ENCODE results near the gene CDKN2AIPNL.

Gene CDKN2AIPNL

GRCh38 chr5:134411546-134412266, at the start of gene CDKN2AIPNL:
Gene CDKN2AIPNL (minus strand): TSS chr5:134411881. CDS start chr5:134411854, 27 bp downstream.
- DNase-seq (ENCODE audit: low read depth), result peak; percentile 90

GRCh38 chr5:134460551-134460950, 48.9 kb upstream of the CDKN2AIPNL start:
- no peak for DNase-seq (ENCODE audit: low read depth)

GRCh38 chr5:134459491-134459890, 47.8 kb upstream of the CDKN2AIPNL start:
- DNase-seq (ENCODE audit: low read depth), result no peak

GRCh38 chr5:134459010-134459403, 47.3 kb upstream of the CDKN2AIPNL start:
- DNase-seq (ENCODE audit: low read depth), result no peak

DNA sequence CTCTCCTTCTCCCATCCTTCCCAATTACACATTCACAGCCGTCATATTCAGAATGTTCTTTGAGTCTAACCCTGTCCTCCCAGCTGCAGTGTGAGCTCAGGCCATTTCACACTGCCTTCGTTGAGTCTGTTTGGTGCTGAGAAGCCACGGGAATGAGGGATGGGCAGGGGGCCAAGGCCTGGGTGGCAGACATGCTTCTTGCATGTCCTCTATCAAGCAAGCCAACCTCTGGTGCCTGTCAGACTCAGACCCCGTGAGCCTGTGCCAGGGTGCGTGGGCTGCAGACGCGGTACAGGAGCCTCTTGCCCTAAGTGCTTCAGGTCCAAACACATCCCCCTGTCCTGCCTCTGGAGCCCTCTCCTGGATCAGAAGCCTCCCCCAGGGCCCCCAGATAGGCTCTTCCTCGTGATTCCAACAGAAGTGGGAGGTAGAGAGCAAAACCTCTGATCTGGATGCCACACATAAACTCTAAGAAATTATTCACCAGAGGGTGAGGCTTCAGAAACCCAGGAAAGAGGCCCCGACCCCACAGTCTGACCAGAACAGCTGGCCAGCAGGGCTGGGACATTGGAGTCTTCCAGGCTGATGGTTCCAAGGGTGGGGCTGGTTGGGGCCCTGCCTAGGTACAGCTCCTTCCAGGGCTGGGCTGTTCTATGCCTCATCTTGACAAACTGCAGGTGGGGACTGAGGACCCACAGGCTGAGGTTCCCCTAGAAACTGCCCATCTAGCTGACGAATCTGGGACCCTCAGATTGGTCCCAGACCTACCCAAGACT, 46.7 kb upstream of the CDKN2AIPNL start:
- no peak for DNase-seq (ENCODE audit: low read depth)

DNA sequence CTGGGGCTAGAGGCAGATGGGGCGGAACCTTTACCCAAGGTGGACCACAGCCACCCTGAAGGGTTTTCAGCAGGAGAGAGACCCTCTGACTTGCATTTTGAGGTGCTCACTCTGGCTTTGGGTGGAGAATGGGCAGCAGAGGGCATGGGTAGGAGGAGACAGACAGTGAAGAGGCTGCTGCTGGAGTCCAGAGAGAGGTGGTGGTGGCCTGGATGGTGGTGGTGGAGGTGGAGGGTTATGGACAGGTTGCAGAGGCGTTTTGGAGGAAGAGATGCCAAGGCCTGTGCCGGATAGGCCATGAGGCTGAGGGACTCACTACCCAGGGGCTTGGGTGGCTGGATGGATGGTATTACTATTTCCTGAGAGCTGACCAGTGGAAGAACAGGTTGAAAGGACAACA, 46.1 kb upstream of the CDKN2AIPNL start:
- DNase-seq (ENCODE audit: low read depth), result no peak

DNA sequence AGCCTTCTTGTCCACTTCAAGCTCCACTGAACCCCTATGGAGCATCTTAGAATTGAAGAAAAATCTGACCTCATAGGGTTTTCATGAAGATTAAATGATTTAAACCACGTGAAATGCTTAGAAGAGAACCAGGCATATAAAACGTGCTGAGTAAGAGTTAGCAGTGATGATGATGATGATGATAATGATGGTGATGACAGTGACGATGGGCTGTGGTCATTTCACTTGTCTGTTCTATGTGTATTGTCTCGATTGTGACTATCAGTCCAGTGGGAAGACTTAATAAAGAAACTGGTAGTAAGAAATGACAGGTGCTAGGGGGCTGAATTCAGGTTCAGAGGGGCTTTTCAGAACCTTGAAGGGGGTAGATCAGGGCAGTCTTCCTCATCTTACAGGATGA, 45.1 kb upstream of the CDKN2AIPNL start:
- DNase-seq (ENCODE audit: low read depth), result no peak

- DNase-seq (ENCODE audit: low read depth), result no peak
Measured at GRCh38 chr5:134455466-134455865, 43.8 kb upstream of the CDKN2AIPNL start.

- DNase-seq (ENCODE audit: low read depth), result no peak
Measured at GRCh38 chr5:134453016-134453415, 41.3 kb upstream of the CDKN2AIPNL start.

- DNase-seq (ENCODE audit: low read depth), result no peak
Measured at GRCh38 chr5:134451936-134452505, 40.3 kb upstream of the CDKN2AIPNL start.

- DNase-seq (ENCODE audit: low read depth), result no peak
Measured at GRCh38 chr5:134451225-134451935, 39.7 kb upstream of the CDKN2AIPNL start.

DNA sequence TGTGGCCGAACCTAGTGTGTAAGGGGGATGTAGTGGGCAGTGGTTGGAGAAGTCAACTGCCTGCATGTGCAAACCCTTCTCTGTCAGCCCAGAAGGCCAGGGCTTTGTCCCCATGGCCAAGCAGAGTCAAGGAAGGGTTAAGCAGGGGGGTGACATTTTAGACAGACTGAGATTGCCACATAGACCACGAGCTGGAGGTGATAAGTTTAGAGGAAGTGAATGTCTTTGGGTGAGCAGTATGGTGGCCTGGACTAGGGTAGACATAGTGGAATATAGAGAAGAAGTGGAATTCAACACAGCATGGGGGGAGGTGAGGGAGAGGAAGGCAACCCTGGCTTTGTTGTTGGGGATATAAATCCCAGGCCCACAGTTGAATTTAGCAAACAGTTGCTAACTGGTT, 38.7 kb upstream of the CDKN2AIPNL start:
- DNase-seq (ENCODE audit: low read depth), result no peak

DNA sequence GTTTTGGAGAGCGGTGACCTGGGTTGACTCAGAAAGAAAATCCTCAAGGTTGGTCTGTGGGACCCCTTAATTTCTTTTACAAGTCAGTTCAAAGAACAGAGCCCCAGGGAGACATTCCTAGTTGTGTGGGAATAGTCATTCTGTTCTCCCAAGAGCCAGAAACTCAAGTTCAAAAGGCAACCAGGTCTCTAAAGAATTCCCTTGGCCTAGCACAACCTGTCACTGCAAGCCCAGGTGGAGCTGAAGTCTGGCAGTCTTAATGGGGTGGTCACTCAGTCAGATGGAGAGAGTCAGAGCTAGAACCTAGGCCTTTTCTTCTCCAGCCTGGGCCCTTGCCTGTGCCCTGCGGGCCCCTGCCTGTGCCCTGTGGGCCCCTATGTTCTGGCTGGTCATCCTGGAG, 37.5 kb upstream of the CDKN2AIPNL start:
- no peak for DNase-seq (ENCODE audit: low read depth)

- no peak for DNase-seq (ENCODE audit: low read depth)
Measured at GRCh38 chr5:134447815-134448520, 36.3 kb upstream of the CDKN2AIPNL start.

DNA sequence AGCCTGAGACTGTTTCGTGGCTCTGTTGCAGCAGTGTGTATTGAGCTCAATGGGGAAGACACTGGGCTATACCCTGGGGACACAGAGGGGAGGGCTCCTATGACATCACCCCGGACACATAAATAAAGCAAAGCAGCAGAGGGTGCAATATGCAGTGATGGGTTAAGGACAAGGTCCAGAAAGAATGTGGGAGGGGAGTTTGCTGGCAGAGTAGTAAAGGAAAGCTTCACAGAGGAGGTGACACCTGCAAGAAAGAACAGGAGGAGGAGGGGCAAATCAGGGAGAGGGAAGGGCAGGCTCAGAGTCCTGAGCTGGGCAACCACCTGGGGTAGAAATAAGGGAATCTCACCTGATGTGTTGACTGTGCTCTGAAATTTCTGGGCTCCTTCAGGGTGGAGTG, 35.3 kb upstream of the CDKN2AIPNL start:
- no peak for DNase-seq (ENCODE audit: low read depth)

DNA sequence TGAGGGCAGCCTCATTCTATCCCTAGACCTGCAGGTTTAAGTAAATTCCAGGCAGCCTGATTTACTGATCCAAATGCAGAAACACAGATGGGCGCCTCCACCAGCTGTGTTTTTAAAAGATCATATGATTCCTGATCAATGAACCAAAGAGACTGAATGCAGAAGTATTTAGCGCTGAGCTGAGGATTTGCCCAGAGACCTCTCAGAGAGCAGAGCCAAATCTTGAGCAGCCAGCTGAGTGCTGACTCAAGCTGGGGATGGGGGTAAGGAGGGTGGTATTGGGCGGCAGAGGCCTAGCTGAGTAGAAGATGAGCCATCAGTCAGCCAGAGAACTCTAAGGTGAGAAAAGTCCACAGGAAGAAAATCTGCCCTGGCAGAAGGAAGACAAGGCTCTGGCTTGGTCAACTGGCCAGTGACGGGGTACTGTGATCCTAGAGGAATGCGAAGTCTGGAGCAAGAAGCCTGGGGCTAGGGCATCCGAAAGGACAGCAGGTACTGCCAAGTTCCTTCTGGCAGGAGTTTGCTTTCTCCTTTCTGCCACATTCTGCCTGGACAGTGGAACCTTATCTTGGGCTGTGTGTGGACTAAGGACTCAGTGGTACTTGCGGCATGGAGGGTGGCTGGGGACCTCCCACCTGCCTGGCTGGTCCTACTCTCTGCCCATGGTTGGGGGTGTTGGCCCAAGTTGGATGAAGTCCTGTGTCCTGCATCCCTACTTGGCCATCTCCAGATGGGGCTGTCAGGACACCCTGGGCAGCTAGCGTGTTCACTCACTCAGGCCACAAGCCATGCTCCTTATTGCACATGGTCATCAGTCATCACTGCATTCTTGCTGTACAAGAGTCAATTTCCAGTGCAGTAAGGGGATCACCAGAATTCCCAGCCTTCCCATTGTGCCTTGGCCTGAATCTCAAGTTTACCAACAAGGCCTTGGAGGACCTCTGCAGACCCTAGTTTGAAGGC, 34.5 kb upstream of the CDKN2AIPNL start:
- no peak for DNase-seq (ENCODE audit: low read depth)

DNA sequence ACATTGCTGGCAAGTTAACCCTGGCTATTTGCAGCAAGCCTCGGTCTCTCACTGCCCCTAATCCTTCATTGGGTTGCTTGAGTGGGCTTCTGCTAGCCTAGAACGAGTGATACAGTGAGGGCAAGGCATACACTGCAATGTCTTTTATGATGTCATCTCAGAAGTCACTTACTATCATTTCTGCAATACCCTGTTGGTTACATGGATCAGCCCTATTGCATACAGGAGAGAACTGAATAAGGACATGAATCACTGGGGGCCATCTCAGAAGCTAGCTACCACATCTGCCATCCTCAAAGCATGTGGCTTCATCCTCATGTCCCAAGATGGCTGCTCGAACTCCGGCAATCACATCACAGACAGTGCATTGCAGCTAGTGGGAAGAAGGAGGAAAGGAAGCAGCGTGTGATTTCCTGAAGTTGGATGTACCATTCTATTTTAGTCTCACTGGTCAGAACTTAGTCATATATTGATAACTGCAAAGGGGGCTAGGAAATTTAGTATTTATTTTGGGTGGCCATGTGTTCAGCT, 33.3 kb upstream of the CDKN2AIPNL start:
- DNase-seq (ENCODE audit: low read depth), result no peak

DNA sequence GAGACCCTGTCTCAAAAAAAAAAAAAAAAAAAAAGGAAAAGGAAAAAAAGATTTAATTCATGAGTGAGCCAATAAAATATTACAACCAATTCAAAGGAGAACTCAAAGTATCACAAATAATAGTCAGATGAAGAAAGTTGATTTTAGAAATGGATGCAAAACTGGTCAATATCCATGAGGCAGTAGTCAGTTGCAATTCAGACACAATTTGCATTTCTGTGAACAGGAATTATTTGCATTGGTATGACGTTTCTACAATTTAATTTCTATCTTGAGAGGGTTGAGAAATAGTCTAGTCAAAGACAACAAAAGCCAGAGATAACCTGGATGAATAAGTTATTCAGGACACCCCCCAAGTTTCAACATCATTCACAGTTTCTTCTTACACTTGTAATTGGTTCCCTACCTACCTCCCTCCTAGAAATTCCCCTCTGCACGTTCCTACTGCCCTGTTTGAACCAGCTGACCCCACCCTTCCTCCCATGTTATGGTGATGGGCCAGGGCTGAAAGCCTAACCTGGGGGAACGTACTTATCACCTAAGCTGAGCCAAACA, 28.6 kb upstream of the CDKN2AIPNL start:
- no peak for DNase-seq (ENCODE audit: low read depth)

DNA sequence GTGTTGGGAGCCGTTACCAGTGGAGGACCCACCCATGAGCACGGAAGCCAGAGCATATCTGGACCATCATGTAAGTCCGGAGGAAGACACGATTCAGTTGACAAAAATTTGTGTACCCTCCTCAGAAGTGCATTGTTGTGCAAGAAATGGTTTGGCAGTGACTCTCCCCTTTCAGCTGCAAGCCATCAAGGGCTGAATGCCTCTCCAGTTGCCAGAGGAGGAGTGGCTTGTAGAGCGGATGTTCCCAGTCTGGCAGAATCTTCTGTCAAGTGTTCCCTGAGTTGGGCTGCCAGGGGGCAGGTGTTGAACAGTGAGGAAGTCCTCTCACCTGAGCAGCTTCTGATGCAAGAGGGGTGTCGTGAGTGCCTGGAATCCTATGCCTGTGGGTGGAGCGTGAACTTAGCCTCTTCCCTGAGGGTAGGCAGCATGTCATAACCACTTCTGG, 27.6 kb upstream of the CDKN2AIPNL start:
- no peak for DNase-seq (ENCODE audit: low read depth)

- no peak for DNase-seq (ENCODE audit: low read depth)
Measured at GRCh38 chr5:134438721-134439123, 27.0 kb upstream of the CDKN2AIPNL start.

Data from activated T-cell treated with anti-CD3 and anti-CD28 coated beads for 48 hours (primary cell).